GM12878 (cell line): ENCODE measurements around the gene CENPS. TPM values are rescaled to one million over a fixed set of nuclear protein-coding genes. Genes with fewer than 3 reads are reported as not detected.

Experiments
- BACH1 ChIP-seq: fragments of 450-650 bp; IDR thresholded peaks from 2 replicates; pipeline ENCODE4 v1.6.1; 2017; ENCODE audit warnings: mild to moderate bottlenecking, borderline replicate concordance
- CEBPB ChIP-seq, 2 experiments: fragments of 150-350 bp in 1 of 2; IDR thresholded peaks; 2 replicates each; pipeline ENCODE4 v1.6.1; 2012 to 2014; ENCODE audit warnings: low read depth in 2 of 2, low read length in 2 of 2, borderline replicate concordance in 1 of 2, inconsistent platforms in 1 of 2
- CHD1 ChIP-seq: IDR thresholded peaks from 2 replicates; pipeline ENCODE4 v1.6.1; 2012; ENCODE audit warnings: low read depth, low read length, improper control_type of control experiment
- IKZF1 ChIP-seq: fragments of 450-650 bp; conservative IDR thresholded peaks from 2 replicates; pipeline ENCODE4 v1.6.1; 2017; ENCODE audit warnings: antibody characterized with exemption, mild to moderate bottlenecking
- IRF4 ChIP-seq: IDR thresholded peaks from 2 replicates; pipeline ENCODE4 v1.6.1; 2011; ENCODE audit warnings: low read depth, low read length
- KDM1A ChIP-seq: fragments of 200-600 bp; sonication (generic); IDR thresholded peaks from 2 replicates; pipeline ENCODE4 v1.6.1; 2016; ENCODE audit warnings: borderline replicate concordance
- MYC ChIP-seq: IDR thresholded peaks from 2 replicates; pipeline ENCODE4 v1.6.1; 2011; ENCODE audit warnings: mild to moderate bottlenecking, low read length, moderate library complexity, inconsistent platforms; ENCODE audit not compliant: insufficient read depth, insufficient replicate concordance, insufficient read length, severe bottlenecking
- NR2F1 ChIP-seq: fragments of 450-650 bp; conservative IDR thresholded peaks from 2 replicates; pipeline ENCODE4 v1.6.1; 2017; ENCODE audit warnings: mild to moderate bottlenecking
- POLR2AphosphoS2 ChIP-seq: IDR thresholded peaks from 2 replicates; pipeline ENCODE4 v1.6.1; 2011; ENCODE audit warnings: low read depth, mild to moderate bottlenecking, low read length, improper control_type of control experiment, moderate library complexity
- SIX5 ChIP-seq: IDR thresholded peaks from 2 replicates; pipeline ENCODE4 v1.6.1; 2011; ENCODE audit warnings: mild to moderate bottlenecking, low read depth, low read length, moderate library complexity; ENCODE audit not compliant: severe bottlenecking
- SMAD5 ChIP-seq: IDR thresholded peaks from 2 replicates; pipeline ENCODE4 v1.6.1; 2016; ENCODE audit warnings: antibody characterized with exemption, low read depth
- SUPT20H ChIP-seq: IDR thresholded peaks from 2 replicates; pipeline ENCODE4 v1.6.1; 2011; ENCODE audit warnings: low read depth, mild to moderate bottlenecking, low read length, moderate library complexity, borderline replicate concordance; ENCODE audit not compliant: control insufficient read depth
- TCF12 ChIP-seq: IDR thresholded peaks from 2 replicates; pipeline ENCODE4 v1.6.1; 2011; ENCODE audit warnings: low read depth, mild to moderate bottlenecking, low read length
- TCF3 ChIP-seq: IDR thresholded peaks from 2 replicates; pipeline ENCODE4 v1.6.1; 2012; ENCODE audit warnings: low read depth, mild to moderate bottlenecking, low read length, borderline replicate concordance; ENCODE audit not compliant: insufficient read depth
- ZNF274 ChIP-seq: IDR thresholded peaks from one replicate; pipeline ENCODE4 v1.8.0; 2011; ENCODE audit not compliant: insufficient read length, insufficient read depth
- ZZZ3 ChIP-seq: IDR thresholded peaks from 2 replicates; pipeline ENCODE4 v1.6.1; 2011; ENCODE audit warnings: low read depth; ENCODE audit not compliant: control insufficient read depth, insufficient read length
- polyA plus RNA-seq, 11 experiments: library from polyadenylated mRNA; depleted of rRNA in 4 of 11; unstranded in 6 of 11; stranded (reverse) in 5 of 11; fragments of >200 nt; fragmentation: Nextera tagmentation in 4 of 11; fragmentation: Illumina TruSeq in 1 of 11; extraction: Ambion mirVana in 4 of 11; extraction: Trizol in 1 of 11; gene quantifications; 1 replicate in 1 of 11; 2 replicates in 10 of 11; pipeline versions ENCODE4 v1.2.1 to v1.2.3, GENCODE V29; 2011 to 2016; ENCODE audit warnings: inconsistent platforms in 2 of 11, missing spikeins in 2 of 11, low read depth in 1 of 11
- total RNA-seq, 4 experiments: library from RNA; depleted of rRNA in 3 of 4; stranded (reverse); fragments of >200 nt in 3 of 4; fragmentation: Illumina TruSeq in 1 of 4; extraction: Trizol in 1 of 4; gene quantifications; 2 replicates each; pipeline versions ENCODE4 v1.2.1 to v1.2.3, GENCODE V29; 2013 to 2021
- TF ChIP-seq, protein P1 (sequence below): IDR thresholded peaks from 2 replicates; pipeline ENCODE4 v1.6.1; 2011; ENCODE audit warnings: mild to moderate bottlenecking, low read depth, low read length, moderate library complexity; ENCODE audit not compliant: insufficient replicate concordance
- TF ChIP-seq, protein P2 (sequence below): IDR thresholded peaks from 2 replicates; pipeline ENCODE4 v1.6.1; 2012; ENCODE audit warnings: low read depth, low read length, improper control_type of control experiment
- TF ChIP-seq, protein P3 (sequence below): fragments of 450-650 bp; IDR thresholded peaks from 2 replicates; pipeline ENCODE4 v1.6.1; 2018; ENCODE audit warnings: mild to moderate bottlenecking, low read depth, moderate library complexity; ENCODE audit not compliant: partially characterized antibody
- TF ChIP-seq, protein P4 (sequence below): fragments of 450-650 bp; IDR thresholded peaks from 2 replicates; pipeline ENCODE4 v1.6.1; 2017; ENCODE audit warnings: mild to moderate bottlenecking, low read depth, inconsistent platforms; ENCODE audit not compliant: poor library complexity, severe bottlenecking
- TF ChIP-seq, protein P5 (sequence below): fragments of 450-650 bp; IDR thresholded peaks from 2 replicates; pipeline ENCODE4 v1.6.1; 2014; ENCODE audit warnings: mild to moderate bottlenecking

CENPS gene
- total and polyA plus RNA-seq, 10 of the 15 experiments (the other 5 are each of a cell fraction or from before 2014, with no cell fraction given): 9.4 to 51.7 (median 16.7) TPM

DNA sequence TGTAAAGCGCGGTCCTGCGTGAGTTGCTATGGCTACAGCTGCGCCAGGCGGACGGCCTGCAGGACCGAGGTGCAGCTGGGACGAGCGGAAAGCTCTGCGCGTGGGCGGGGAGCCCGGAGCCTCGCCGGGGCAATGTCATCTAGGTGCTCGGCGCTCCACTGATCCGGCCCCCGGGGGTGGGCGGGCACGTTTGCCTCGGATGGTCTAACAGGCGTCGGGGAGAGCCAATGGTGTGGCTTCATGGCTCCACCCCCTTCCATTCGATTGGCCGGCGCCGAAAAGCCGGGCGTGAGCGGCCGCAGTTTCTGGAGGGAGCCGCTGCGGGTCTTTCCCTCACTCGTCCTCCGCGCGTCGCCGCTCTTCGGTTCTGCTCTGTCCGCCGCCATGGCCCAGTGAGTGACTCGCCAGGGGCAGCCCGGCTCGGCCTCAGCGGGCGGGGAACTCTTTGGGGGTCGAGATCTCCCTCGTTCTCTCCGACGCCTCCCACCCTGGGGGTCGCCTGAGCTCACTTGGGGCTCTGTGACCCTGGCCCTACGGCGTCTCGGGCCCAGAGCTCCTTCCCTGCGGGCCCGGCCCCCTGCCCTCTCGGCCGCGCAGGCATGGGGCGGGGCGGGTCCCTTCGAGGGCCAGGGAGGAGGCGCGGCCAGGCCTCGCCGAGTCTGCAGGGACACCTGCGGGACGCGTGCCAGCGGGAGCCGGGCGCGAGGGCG lies 31.3 kb upstream of the CENPS start, which contains the start of gene PGD (continued):
- TF ChIP-seq IKZF1 (peak; percentile 65), MYC (no peak), SIX5 (peak; percentile 12), IRF4 (no peak), ZNF274 (no peak), ZZZ3 (no peak), CEBPB (IDR thresholded peaks at IDR 0.05; ENCODE audit: borderline replicate concordance in 1 of 2, low read depth in 2 of 2, low read length in 2 of 2) (no peak), TCF3 (peak; percentile 85), TCF12 (peak; percentile 77; the same call in 1 of the 2 replicates), BACH1 (peak; percentile 53; the same call in 1 of the 2 replicates), SMAD5 (peak; percentile 51; the same call in 1 of the 2 replicates), KDM1A (no peak), CHD1 (no peak), SUPT20H (no peak), POLR2AphosphoS2 (0 out of 2 replicates have a peak, but pooled peaks have one; percentile 41), NR2F1 (peak; percentile 62; the same call in 1 of the 2 replicates)
- TF ChIP-seq, protein P1, sequence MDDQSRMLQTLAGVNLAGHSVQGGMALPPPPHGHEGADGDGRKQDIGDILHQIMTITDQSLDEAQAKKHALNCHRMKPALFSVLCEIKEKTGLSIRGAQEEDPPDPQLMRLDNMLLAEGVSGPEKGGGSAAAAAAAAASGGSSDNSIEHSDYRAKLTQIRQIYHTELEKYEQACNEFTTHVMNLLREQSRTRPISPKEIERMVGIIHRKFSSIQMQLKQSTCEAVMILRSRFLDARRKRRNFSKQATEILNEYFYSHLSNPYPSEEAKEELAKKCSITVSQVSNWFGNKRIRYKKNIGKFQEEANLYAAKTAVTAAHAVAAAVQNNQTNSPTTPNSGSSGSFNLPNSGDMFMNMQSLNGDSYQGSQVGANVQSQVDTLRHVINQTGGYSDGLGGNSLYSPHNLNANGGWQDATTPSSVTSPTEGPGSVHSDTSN: peak; percentile 96
- TF ChIP-seq, protein P2, sequence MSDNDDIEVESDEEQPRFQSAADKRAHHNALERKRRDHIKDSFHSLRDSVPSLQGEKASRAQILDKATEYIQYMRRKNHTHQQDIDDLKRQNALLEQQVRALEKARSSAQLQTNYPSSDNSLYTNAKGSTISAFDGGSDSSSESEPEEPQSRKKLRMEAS: no peak; the same call in 1 of the 2 replicates
- TF ChIP-seq, protein P3, sequence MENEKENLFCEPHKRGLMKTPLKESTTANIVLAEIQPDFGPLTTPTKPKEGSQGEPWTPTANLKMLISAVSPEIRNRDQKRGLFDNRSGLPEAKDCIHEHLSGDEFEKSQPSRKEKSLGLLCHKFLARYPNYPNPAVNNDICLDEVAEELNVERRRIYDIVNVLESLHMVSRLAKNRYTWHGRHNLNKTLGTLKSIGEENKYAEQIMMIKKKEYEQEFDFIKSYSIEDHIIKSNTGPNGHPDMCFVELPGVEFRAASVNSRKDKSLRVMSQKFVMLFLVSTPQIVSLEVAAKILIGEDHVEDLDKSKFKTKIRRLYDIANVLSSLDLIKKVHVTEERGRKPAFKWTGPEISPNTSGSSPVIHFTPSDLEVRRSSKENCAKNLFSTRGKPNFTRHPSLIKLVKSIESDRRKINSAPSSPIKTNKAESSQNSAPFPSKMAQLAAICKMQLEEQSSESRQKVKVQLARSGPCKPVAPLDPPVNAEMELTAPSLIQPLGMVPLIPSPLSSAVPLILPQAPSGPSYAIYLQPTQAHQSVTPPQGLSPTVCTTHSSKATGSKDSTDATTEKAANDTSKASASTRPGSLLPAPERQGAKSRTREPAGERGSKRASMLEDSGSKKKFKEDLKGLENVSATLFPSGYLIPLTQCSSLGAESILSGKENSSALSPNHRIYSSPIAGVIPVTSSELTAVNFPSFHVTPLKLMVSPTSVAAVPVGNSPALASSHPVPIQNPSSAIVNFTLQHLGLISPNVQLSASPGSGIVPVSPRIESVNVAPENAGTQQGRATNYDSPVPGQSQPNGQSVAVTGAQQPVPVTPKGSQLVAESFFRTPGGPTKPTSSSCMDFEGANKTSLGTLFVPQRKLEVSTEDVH: no peak
- TF ChIP-seq, protein P4, sequence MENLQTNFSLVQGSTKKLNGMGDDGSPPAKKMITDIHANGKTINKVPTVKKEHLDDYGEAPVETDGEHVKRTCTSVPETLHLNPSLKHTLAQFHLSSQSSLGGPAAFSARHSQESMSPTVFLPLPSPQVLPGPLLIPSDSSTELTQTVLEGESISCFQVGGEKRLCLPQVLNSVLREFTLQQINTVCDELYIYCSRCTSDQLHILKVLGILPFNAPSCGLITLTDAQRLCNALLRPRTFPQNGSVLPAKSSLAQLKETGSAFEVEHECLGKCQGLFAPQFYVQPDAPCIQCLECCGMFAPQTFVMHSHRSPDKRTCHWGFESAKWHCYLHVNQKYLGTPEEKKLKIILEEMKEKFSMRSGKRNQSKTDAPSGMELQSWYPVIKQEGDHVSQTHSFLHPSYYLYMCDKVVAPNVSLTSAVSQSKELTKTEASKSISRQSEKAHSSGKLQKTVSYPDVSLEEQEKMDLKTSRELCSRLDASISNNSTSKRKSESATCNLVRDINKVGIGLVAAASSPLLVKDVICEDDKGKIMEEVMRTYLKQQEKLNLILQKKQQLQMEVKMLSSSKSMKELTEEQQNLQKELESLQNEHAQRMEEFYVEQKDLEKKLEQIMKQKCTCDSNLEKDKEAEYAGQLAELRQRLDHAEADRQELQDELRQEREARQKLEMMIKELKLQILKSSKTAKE: peak; percentile 34
- TF ChIP-seq, protein P5, sequence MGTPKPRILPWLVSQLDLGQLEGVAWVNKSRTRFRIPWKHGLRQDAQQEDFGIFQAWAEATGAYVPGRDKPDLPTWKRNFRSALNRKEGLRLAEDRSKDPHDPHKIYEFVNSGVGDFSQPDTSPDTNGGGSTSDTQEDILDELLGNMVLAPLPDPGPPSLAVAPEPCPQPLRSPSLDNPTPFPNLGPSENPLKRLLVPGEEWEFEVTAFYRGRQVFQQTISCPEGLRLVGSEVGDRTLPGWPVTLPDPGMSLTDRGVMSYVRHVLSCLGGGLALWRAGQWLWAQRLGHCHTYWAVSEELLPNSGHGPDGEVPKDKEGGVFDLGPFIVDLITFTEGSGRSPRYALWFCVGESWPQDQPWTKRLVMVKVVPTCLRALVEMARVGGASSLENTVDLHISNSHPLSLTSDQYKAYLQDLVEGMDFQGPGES: peak; percentile 92
